SU-DHL-6 (cell line): ENCODE results near the gene SYT15.
"Not testable (repeated sequence)": the region's sequence is repeated elsewhere in the genome, so short reads cannot be mapped to it uniquely, and the experiment has no call there.

Source experiments
- H2AFZ ChIP-seq: fragments of 200-600 bp; sonication (generic); 2 replicates; pipeline ENCODE4 v1.6.1; 2014; ENCODE audit warnings: low read depth, mild to moderate bottlenecking, moderate library complexity, mixed read lengths, antibody characterized with exemption, low read length; ENCODE audit not compliant: severe bottlenecking
- H3F3A ChIP-seq: fragments of 200-600 bp; shearing (Covaris generic); 2 replicates; pipeline ENCODE4 v1.6.0; 2016; ENCODE audit warnings: antibody characterized with exemption, mild to moderate bottlenecking; ENCODE audit not compliant: insufficient read depth
- H3K27ac ChIP-seq: fragments of 200-600 bp; sonication (generic); 2 replicates; pipeline ENCODE4 v1.5.1; 2016; ENCODE audit warnings: low read depth, mild to moderate bottlenecking, low read length, moderate library complexity, mixed read lengths
- H3K27me3 ChIP-seq: fragments of 200-600 bp; sonication (generic), shearing (Covaris generic); 2 replicates; pipeline ENCODE4 v1.6.0; 2014; ENCODE audit warnings: mild to moderate bottlenecking, low read length
- H3K36me3 ChIP-seq: fragments of 200-600 bp; sonication (generic); 2 replicates; pipeline ENCODE4 v1.6.1; 2014; ENCODE audit warnings: mild to moderate bottlenecking, low read length, mixed read lengths
- H3K4me2 ChIP-seq: fragments of 300-600, 200-600 bp; shearing (Covaris generic), sonication (generic); 2 replicates; pipeline ENCODE4 v1.6.0; 2014; ENCODE audit warnings: low read length, low read depth, mild to moderate bottlenecking; ENCODE audit not compliant: poor library complexity, severe bottlenecking
- H3K4me3 ChIP-seq: fragments of 200-600 bp; sonication (generic); 2 replicates; pipeline ENCODE4 v1.5.1; 2014; ENCODE audit warnings: antibody characterized with exemption, low read length, mild to moderate bottlenecking, mixed read lengths; ENCODE audit not compliant: insufficient read depth, poor library complexity, severe bottlenecking
- H3K79me2 ChIP-seq: fragments of 200-600 bp; sonication (generic); 2 replicates; pipeline ENCODE4 v1.6.1; 2014; ENCODE audit warnings: mild to moderate bottlenecking, low read length, moderate library complexity; ENCODE audit not compliant: insufficient read depth
- H3K9ac ChIP-seq: fragments of 200-600 bp; sonication (generic); 2 replicates; pipeline ENCODE4 v1.7.0; 2014; ENCODE audit warnings: mild to moderate bottlenecking, low read length
- H3K9me2 ChIP-seq: fragments of 200-600 bp; sonication (generic); replicated peaks from 2 replicates; pipeline ENCODE4 v1.6.1; 2014; ENCODE audit warnings: low read length; ENCODE audit not compliant: insufficient read depth
- H3K9me3 ChIP-seq: fragments of 200-600 bp; sonication (generic); 2 replicates; pipeline ENCODE4 v1.6.1; 2014; ENCODE audit warnings: low read length, mixed read lengths; ENCODE audit not compliant: insufficient read depth
- H4K20me1 ChIP-seq: fragments of 200-600 bp; sonication (generic); 2 replicates; pipeline ENCODE4 v1.6.1; 2014; ENCODE audit warnings: low read depth, mild to moderate bottlenecking, antibody characterized with exemption, low read length, moderate library complexity, mixed read lengths
- EZH2phosphoT487 ChIP-seq: fragments of 200-600 bp; sonication (generic), shearing (Covaris generic); conservative IDR thresholded peaks from 2 replicates; pipeline ENCODE4 v1.6.1; 2018; ENCODE audit warnings: mild to moderate bottlenecking, antibody characterized with exemption, low read length, moderate library complexity, mixed read lengths
- TF ChIP-seq, protein P1 (sequence below): fragments of 200-600 bp; sonication (generic); IDR thresholded peaks from one replicate; pipeline ENCODE4 v1.5.1; 2017; ENCODE audit warnings: antibody characterized with exemption, mild to moderate bottlenecking, low read length, moderate library complexity; ENCODE audit not compliant: insufficient read depth, poor library complexity, severe bottlenecking

SYT15 gene

DNA sequence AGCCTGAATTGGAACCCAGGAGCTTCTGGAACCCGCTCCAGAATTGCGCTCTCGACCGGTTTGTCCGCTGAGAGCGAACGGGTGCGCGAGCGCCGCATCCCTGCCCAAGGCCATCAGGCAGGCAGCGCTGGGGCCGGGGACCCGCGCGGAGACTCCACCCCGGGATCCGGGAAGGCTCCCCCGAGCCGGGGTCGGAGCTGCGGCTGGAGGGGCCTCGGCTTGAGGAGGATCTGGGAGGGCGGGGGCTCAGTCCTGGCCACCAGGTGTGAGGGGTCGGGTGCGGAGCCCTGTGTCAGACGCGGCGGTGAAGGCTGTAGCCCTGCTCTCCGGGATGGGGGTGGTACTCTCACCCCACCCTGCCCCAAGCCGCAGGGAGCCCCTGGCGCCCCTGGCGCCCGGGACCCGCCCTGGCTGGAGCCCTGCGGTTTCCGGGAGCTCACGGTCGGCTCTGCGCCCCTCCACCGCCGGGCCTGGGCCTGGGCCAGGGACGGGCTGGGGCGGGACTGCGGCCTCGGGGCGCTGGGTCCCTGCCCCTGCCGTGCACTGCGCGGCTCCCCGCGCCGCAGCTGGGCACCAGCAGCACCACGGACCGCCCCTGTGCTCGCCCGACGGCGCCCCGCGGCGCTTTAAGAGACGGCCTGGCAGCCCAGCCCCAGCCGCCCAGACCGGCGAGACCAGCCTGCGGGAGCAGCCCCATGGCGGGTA lies at the start of gene SYT15:
Gene SYT15 (plus strand): TSS at position 655 of the 705 bp plus-strand sequence. CDS start 41 bp downstream, at position 696.
- not testable (repeated sequence) for H3K9ac ChIP-seq, H3K4me3 ChIP-seq, H3K27ac ChIP-seq, H4K20me1 ChIP-seq, H3K79me2 ChIP-seq, H3K27me3 ChIP-seq, H3K9me3 ChIP-seq, H3F3A ChIP-seq, H3K9me2 ChIP-seq, H3K36me3 ChIP-seq, H3K4me2 ChIP-seq, H2AFZ ChIP-seq

GRCh38 chr10:46529742-46530141 lies 49.2 kb upstream of the SYT15 start:
- H2AFZ ChIP-seq, H3K9me2 ChIP-seq, H3K9ac ChIP-seq, H3K4me2 ChIP-seq, H4K20me1 ChIP-seq, H3K79me2 ChIP-seq, H3K27me3 ChIP-seq, H3K4me3 ChIP-seq, H3K9me3 ChIP-seq, H3K36me3 ChIP-seq, H3K27ac ChIP-seq, H3F3A ChIP-seq: not testable (repeated sequence)

GRCh38 chr10:46530249-46531186 lies 48.4 kb upstream of the SYT15 start:
- Histone ChIP-seq H3K4me3 (no peak overlapping the region), H3K79me2 (no peaks in the 10 kb centered on the region), H4K20me1 (no peaks in the 10 kb centered on the region), H3K9ac (no peak overlapping the region), H3K36me3 (no peaks in the 10 kb centered on the region), H3F3A (no peaks in the 10 kb centered on the region), H3K9me2 (no peaks in the 10 kb centered on the region), H3K4me2 (no peak overlapping the region), H2AFZ (no peak overlapping the region), H3K27ac (no peak overlapping the region), H3K27me3 (no peaks in the 10 kb centered on the region), H3K9me3 (peaks cover 8% of the 10 kb centered on the region; the same call in 1 of the 2 replicates)
- TF ChIP-seq, protein P1, sequence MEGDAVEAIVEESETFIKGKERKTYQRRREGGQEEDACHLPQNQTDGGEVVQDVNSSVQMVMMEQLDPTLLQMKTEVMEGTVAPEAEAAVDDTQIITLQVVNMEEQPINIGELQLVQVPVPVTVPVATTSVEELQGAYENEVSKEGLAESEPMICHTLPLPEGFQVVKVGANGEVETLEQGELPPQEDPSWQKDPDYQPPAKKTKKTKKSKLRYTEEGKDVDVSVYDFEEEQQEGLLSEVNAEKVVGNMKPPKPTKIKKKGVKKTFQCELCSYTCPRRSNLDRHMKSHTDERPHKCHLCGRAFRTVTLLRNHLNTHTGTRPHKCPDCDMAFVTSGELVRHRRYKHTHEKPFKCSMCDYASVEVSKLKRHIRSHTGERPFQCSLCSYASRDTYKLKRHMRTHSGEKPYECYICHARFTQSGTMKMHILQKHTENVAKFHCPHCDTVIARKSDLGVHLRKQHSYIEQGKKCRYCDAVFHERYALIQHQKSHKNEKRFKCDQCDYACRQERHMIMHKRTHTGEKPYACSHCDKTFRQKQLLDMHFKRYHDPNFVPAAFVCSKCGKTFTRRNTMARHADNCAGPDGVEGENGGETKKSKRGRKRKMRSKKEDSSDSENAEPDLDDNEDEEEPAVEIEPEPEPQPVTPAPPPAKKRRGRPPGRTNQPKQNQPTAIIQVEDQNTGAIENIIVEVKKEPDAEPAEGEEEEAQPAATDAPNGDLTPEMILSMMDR = no peak
- TF ChIP-seq EZH2phosphoT487 = no peak

- not testable (repeated sequence) for H3K27ac ChIP-seq, H3K4me2 ChIP-seq, H3K9me3 ChIP-seq, H3F3A ChIP-seq, H3K9me2 ChIP-seq, H3K27me3 ChIP-seq, H3K36me3 ChIP-seq, H3K9ac ChIP-seq, H3K4me3 ChIP-seq, H4K20me1 ChIP-seq, H2AFZ ChIP-seq, H3K79me2 ChIP-seq
These were observed 46.7 kb upstream of the SYT15 start for GRCh38 chr10:46532256-46532655.
